PC-9 (cell line): ENCODE data around the gene DRD3. TPM values are rescaled to one million over a fixed set of nuclear protein-coding genes. Genes with fewer than 3 reads are reported as not detected.

Experiments
- BruUV-seq: library from RNA; stranded (reverse); fragments of 400-500 nt; replicated peaks from 2 replicates; lab custom pipeline; 2021; lab: Mats Ljungman, UMichigan
- CTCF ChIA-PET: fragments of 300-600 bp; sonication (Branson Sonifier 250); formaldehyde crosslinking; loops from one replicate; lab custom pipeline; 2022; ENCODE audit warnings: antibody characterized with exemption; lab: Charles Lee
- POLR2A ChIA-PET: fragments of 300-600 bp; sonication (Branson Sonifier 250); formaldehyde crosslinking; loops from one replicate; lab custom pipeline; 2022; ENCODE audit warnings: antibody characterized with exemption; ENCODE audit not compliant: unreplicated experiment; lab: Charles Lee
- DNase-seq, 2 experiments: peaks; one replicate each; pipeline versions ENCODE4 v3.0.0 to v3.0.0-alpha.2; 2015 to 2022; ENCODE audit warnings: mixed read lengths in 1 of 2
- H2AFZ ChIP-seq: fragments of 200-600 bp; sonication (generic); 2 replicates; pipeline ENCODE4 v1.8.1; 2017; ENCODE audit warnings: antibody characterized with exemption
- H3F3A ChIP-seq: fragments of 200-600 bp; sonication (generic); 2 replicates; pipeline ENCODE4 v1.8.1; 2017; ENCODE audit warnings: antibody characterized with exemption, mild to moderate bottlenecking, low read depth; ENCODE audit not compliant: insufficient read depth
- H3K27ac ChIP-seq: fragments of 200-600 bp; sonication (generic); 2 replicates; pipeline ENCODE4 v1.6.1; 2016; ENCODE audit warnings: mixed run types
- H3K27me3 ChIP-seq: fragments of 200-600 bp; sonication (generic); 2 replicates; pipeline ENCODE4 v1.6.1; 2016; ENCODE audit warnings: low read depth, mixed run types; ENCODE audit not compliant: insufficient read depth
- H3K36me3 ChIP-seq: fragments of 200-600 bp; sonication (generic); 2 replicates; pipeline ENCODE4 v1.6.1; 2016; ENCODE audit warnings: low read depth, mixed run types
- H3K4me1 ChIP-seq: fragments of 200-600 bp; sonication (generic); replicated peaks from 2 replicates; pipeline ENCODE4 v1.6.1; 2016; ENCODE audit warnings: mixed run types; ENCODE audit not compliant: insufficient read depth
- H3K4me2 ChIP-seq: fragments of 200-600 bp; sonication (generic); 2 replicates; pipeline ENCODE4 v1.6.1; 2017; ENCODE audit warnings: mixed run types
- H3K4me3 ChIP-seq: fragments of 200-600 bp; sonication (generic); 2 replicates; pipeline ENCODE4 v1.6.1; 2016; ENCODE audit warnings: mixed run types
- H3K79me2 ChIP-seq: fragments of 200-600 bp; sonication (generic); 2 replicates; pipeline ENCODE4 v1.6.1; 2017; ENCODE audit warnings: low read depth, mixed run types
- H3K9me2 ChIP-seq: fragments of 200-600 bp; sonication (generic); 2 replicates; pipeline ENCODE4 v1.8.1; 2017; ENCODE audit warnings: mild to moderate bottlenecking; ENCODE audit not compliant: insufficient read depth
- H3K9me3 ChIP-seq: fragments of 200-600 bp; sonication (generic); 2 replicates; pipeline ENCODE4 v1.8.1; 2016; ENCODE audit warnings: low read depth; ENCODE audit not compliant: insufficient read depth
- H4K20me1 ChIP-seq: fragments of 200-600 bp; sonication (generic); 2 replicates; pipeline ENCODE4 v1.8.1; 2017; ENCODE audit not compliant: insufficient read depth
- EZH2 ChIP-seq: fragments of 200-600 bp; sonication (generic); IDR thresholded peaks from 2 replicates; pipeline ENCODE4 v1.8.0; 2017; ENCODE audit warnings: antibody characterized with exemption, low read depth
- intact Hi-C: fragments of 100-400 bp; cut with micrococcal nuclease; formaldehyde crosslinking; loops from one replicate; pipeline ENCODE4 v1.10.0; 2022; ENCODE audit not compliant: unreplicated experiment
- total RNA-seq: library from RNA; stranded (reverse); gene quantifications from 2 replicates; pipeline ENCODE4 v1.2.3, GENCODE V29; 2021
- TF ChIP-seq, protein P1 (sequence below): fragments of 200-600 bp; sonication (generic); conservative IDR thresholded peaks from 2 replicates; pipeline ENCODE4 v1.6.1; 2017; ENCODE audit warnings: mixed run types, antibody characterized with exemption, mild to moderate bottlenecking, moderate library complexity

Gene DRD3
- total RNA-seq, 1 experiment from 2014 or later, result not detected

DNA sequence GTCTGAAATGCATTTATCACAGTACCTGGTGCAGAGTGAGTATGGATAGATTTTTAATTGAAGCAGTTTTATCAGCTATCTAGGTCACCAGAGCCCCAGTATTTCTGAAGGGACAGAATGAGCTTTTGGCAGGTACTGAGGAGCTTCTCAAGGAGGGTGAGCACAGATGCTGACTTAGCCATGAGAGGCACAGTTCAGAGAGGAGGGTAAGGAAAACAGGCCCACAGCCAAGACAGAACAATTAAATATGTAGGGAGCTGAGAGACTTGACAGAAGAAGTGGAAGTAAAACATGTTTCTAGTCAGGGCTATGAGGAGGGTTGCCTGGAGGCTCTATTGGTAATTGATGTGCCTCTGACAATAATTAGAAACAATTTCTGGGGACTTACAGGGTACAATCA lies 38.4 kb upstream of the DRD3 start:
- Histone ChIP-seq H3K9me2 (no peaks in the 10 kb centered on the region), H3F3A (no peaks in the 10 kb centered on the region), H3K27ac (no peak overlapping the region), H4K20me1 (no peaks in the 10 kb centered on the region), H3K4me2 (no peak overlapping the region), H3K4me3 (no peak overlapping the region), H3K9me3 (no peaks in the 10 kb centered on the region), H2AFZ (no peak overlapping the region), H3K4me1 (no peaks in the 10 kb centered on the region), H3K36me3 (no peaks in the 10 kb centered on the region), H3K79me2 (no peaks in the 10 kb centered on the region), H3K27me3 (peaks cover 10% of the 10 kb centered on the region; the same call in 1 of the 2 replicates)
- ChIA-PET POLR2A (no interaction called here), CTCF (no interaction called here)
- BruUV-seq, result no TSS peak
- TF ChIP-seq EZH2, result no peak
- TF ChIP-seq, protein P1, sequence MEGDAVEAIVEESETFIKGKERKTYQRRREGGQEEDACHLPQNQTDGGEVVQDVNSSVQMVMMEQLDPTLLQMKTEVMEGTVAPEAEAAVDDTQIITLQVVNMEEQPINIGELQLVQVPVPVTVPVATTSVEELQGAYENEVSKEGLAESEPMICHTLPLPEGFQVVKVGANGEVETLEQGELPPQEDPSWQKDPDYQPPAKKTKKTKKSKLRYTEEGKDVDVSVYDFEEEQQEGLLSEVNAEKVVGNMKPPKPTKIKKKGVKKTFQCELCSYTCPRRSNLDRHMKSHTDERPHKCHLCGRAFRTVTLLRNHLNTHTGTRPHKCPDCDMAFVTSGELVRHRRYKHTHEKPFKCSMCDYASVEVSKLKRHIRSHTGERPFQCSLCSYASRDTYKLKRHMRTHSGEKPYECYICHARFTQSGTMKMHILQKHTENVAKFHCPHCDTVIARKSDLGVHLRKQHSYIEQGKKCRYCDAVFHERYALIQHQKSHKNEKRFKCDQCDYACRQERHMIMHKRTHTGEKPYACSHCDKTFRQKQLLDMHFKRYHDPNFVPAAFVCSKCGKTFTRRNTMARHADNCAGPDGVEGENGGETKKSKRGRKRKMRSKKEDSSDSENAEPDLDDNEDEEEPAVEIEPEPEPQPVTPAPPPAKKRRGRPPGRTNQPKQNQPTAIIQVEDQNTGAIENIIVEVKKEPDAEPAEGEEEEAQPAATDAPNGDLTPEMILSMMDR, result no peak
- no peak for DNase-seq
- intact Hi-C loops, result no loop called here

DNA sequence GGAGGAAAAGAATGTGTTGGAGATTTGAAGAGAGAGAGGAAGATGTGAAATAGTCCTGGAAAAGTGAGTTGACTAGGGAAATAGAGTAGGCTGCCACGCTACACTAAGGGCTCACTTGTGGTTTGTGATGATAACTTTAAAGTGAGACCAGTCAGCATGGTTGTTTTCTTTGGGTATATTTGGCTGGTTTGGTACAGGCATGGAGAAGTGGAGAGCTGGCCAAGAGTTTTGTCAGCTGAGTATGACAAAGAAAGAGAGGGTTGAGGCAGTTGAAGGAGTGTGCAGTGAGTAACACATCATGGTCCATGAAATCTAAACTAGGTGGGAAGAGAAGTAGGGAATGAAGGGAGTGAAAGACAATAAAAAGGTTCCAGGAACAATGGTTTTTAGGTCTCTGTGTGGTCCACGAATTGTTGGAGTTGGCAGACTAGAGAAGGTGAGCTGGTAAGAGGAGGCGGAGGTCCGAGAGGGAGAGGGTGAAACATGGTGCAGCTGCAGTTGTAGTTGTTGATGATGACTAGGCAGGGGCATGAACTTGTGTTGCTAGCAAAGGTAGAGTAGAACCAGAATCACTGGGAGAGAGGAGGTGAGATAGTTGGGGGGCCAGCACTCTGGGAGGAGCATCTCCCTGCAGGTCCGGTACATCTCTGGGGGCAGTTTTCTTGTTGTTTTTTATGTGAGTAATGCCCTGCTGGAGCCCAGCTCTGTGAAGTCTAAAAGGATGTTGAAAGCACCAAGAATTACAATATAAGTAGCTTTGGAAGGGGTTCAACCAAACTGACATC lies 37.5 kb upstream of the DRD3 start:
- no peak overlapping the region for H3K4me3 ChIP-seq
- H3K27me3 ChIP-seq, result peaks cover 10% of the 10 kb centered on the region; the same call in 1 of the 2 replicates
- no peak overlapping the region for H3K4me2 ChIP-seq
- no peaks in the 10 kb centered on the region for H3K9me2 ChIP-seq
- intact Hi-C loops, result no loop called here
- H4K20me1 ChIP-seq, result no peaks in the 10 kb centered on the region
- no peak for DNase-seq
- no peak for TF ChIP-seq EZH2
- TF ChIP-seq, protein P1, result no peak
- H2AFZ ChIP-seq, result no peak overlapping the region
- no TSS peak for BruUV-seq
- no peaks in the 10 kb centered on the region for H3F3A ChIP-seq
- H3K36me3 ChIP-seq, result no peaks in the 10 kb centered on the region
- no peak overlapping the region for H3K27ac ChIP-seq
- no peaks in the 10 kb centered on the region for H3K4me1 ChIP-seq
- CTCF ChIA-PET, result no interaction called here
- H3K79me2 ChIP-seq, result no peaks in the 10 kb centered on the region
- H3K9me3 ChIP-seq, result no peaks in the 10 kb centered on the region
- POLR2A ChIA-PET, result no interaction called here

DNA sequence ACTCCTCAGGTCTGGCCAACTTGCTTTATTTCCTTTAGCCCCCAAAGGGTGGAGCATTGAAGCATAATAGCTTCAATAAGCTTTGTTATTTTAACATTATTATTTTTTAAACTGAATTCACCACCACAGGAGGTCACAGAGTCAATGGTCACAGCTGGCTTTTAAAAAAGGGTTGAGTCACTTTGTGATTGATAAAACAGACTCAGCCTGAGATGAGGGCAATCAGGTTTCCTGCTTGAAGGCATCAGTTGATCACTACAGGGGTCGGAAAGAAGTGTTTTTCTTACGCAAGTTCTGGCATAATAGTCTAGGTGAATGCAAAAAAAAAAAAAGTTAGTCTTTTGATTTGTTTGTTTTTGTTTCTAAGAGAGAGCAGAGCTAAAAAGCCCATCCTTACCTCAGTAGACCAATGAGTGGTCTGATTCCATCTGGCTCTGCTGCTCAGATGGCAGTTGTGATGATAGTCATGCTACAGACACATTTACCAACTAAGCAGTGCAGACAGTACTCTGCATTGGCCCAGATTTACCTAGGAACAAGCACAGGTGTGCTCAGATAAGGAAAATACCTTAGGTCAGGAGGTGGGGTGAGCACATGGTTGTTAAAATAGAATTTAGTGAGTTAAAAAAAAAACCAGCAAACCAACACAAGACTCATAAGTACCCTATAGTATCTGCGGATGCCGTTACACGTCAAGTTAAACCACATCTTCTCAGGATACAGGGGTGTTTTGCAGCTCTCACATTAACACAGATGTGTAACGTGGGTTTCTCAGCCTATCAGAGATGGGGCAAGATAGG lies 35.9 kb upstream of the DRD3 start:
- Histone ChIP-seq H3K27ac (no peak overlapping the region), H2AFZ (no peak overlapping the region), H3K79me2 (no peaks in the 10 kb centered on the region), H3K9me3 (no peaks in the 10 kb centered on the region), H3K4me1 (no peaks in the 10 kb centered on the region), H4K20me1 (no peaks in the 10 kb centered on the region), H3K4me3 (no peak overlapping the region; the same call in 1 of the 2 replicates), H3K36me3 (no peaks in the 10 kb centered on the region), H3K27me3 (peaks cover 6% of the 10 kb centered on the region; the same call in 1 of the 2 replicates), H3F3A (no peaks in the 10 kb centered on the region), H3K4me2 (peak overlapping the region; percentile 56), H3K9me2 (no peaks in the 10 kb centered on the region)
- BruUV-seq, result no TSS peak
- no peak for DNase-seq
- POLR2A ChIA-PET, result no interaction called here
- intact Hi-C loops, result no loop called here
- TF ChIP-seq EZH2, result no peak
- TF ChIP-seq, protein P1, result no peak
- CTCF ChIA-PET, result no interaction called here
